GM12878 (cell line): ENCODE measurements around the gene ERC1. TPM values are rescaled to one million over a fixed set of nuclear protein-coding genes. Genes with fewer than 3 reads are reported as not detected.
A peak's percentile ranks its signal among the peaks of the same experiment; 100 is the strongest.

Experiments used
- ATAC-seq: fragments of 200-7000 bp; cut with Tn5 transposase; 3 replicates; pipeline ENCODE4 v1.9.1; 2020; ENCODE audit warnings: mild to moderate bottlenecking, moderate library complexity
- BruUV-seq: library from RNA; stranded (reverse); fragments of 400-500 nt; replicated peaks from 2 replicates; lab custom pipeline; 2021; lab: Mats Ljungman, UMichigan
- CTCF ChIA-PET: fragments of 300-600 bp; sonication (Branson Sonifier 250); formaldehyde crosslinking; extraction: SDS; loops from one replicate; lab custom pipeline; 2021; ENCODE audit warnings: inconsistent platforms; lab: Yijun Ruan, JAX
- POLR2A ChIA-PET: fragments of 350-600 bp; formaldehyde crosslinking; extraction: SDS; loops from one replicate; lab custom pipeline; 2021; ENCODE audit warnings: inconsistent platforms; lab: Charles Lee
- RAD21 ChIA-PET: fragments of 300-600 bp; sonication (Branson Sonifier 250); formaldehyde crosslinking; loops from one replicate; lab custom pipeline; 2023; ENCODE audit warnings: antibody characterized with exemption; ENCODE audit not compliant: unreplicated experiment; lab: Charles Lee
- SMC1A ChIA-PET: fragments of 300-600 bp; sonication (Branson Sonifier 250); formaldehyde crosslinking; loops from one replicate; lab custom pipeline; 2023; ENCODE audit not compliant: unreplicated experiment, uncharacterized antibody; lab: Charles Lee
- DNase-seq: peaks from one replicate; pipeline ENCODE4 v3.0.0-alpha.2; 2011; ENCODE audit warnings: low read depth, low spot score
- FAIRE-seq: peaks from 3 replicates; lab custom pipeline; 2011; peaks lifted over from hg19 to GRCh38; lab: Jason Lieb, UNC
- H2AFZ ChIP-seq: 2 replicates; pipeline ENCODE4 v1.6.0; 2011; ENCODE audit warnings: low read depth, low read length, control low read depth; ENCODE audit not compliant: control insufficient read depth
- H3K27ac ChIP-seq: 2 replicates; pipeline ENCODE4 v1.5.1; 2011; ENCODE audit warnings: control low read depth; ENCODE audit not compliant: control insufficient read depth, insufficient read depth
- H3K27me3 ChIP-seq, 2 experiments: replicated peaks in 1 of 2; 2 replicates each; pipeline versions ENCODE4 v1.6.0 to v1.6.1; 2011; ENCODE audit warnings: low read length in 1 of 2; ENCODE audit not compliant: control insufficient read depth in 2 of 2, insufficient read depth in 2 of 2
- H3K36me3 ChIP-seq, 2 experiments: 2 replicates each; pipeline ENCODE4 v1.5.1; 2011; ENCODE audit warnings: low read length in 1 of 2; ENCODE audit not compliant: control insufficient read depth in 2 of 2, insufficient read depth in 2 of 2
- H3K4me1 ChIP-seq: 2 replicates; pipeline ENCODE4 v1.6.1; 2011; ENCODE audit warnings: mild to moderate bottlenecking, low read length, moderate library complexity, mixed read lengths; ENCODE audit not compliant: control insufficient read depth, insufficient read depth
- H3K4me2 ChIP-seq: 2 replicates; pipeline ENCODE4 v1.6.0; 2011; ENCODE audit warnings: control low read depth; ENCODE audit not compliant: control insufficient read depth, insufficient read depth
- H3K4me3 ChIP-seq: fragments of 200-600 bp; sonication (generic); 2 replicates; pipeline ENCODE4 v1.5.1; 2016
- H3K79me2 ChIP-seq: 2 replicates; pipeline ENCODE4 v1.6.0; 2011; ENCODE audit warnings: low read length; ENCODE audit not compliant: control insufficient read depth, insufficient read depth
- H3K9ac ChIP-seq: 2 replicates; pipeline ENCODE4 v1.8.0; 2011; ENCODE audit warnings: low read length, control low read depth, mixed read lengths; ENCODE audit not compliant: control insufficient read depth, insufficient read depth
- H3K9me3 ChIP-seq: replicated peaks from 3 replicates; pipeline ENCODE4 v1.5.1; 2011; ENCODE audit warnings: mild to moderate bottlenecking, low read length; ENCODE audit not compliant: control insufficient read depth, insufficient read depth
- H4K20me1 ChIP-seq: 2 replicates; pipeline ENCODE4 v1.6.0; 2011; ENCODE audit not compliant: control insufficient read depth, insufficient read depth
- BCLAF1 ChIP-seq: fragments of 450-650 bp; IDR thresholded peaks from 2 replicates; pipeline ENCODE4 v1.6.1; 2017; ENCODE audit warnings: antibody characterized with exemption, mild to moderate bottlenecking, moderate library complexity
- BHLHE40 ChIP-seq, 2 experiments: fragments of 450-650 bp in 1 of 2; IDR thresholded peaks; 2 replicates each; pipeline ENCODE4 v1.6.1; 2011 to 2017; ENCODE audit warnings: low read depth in 2 of 2, borderline replicate concordance in 1 of 2, improper control_type of control experiment in 1 of 2, low read length in 1 of 2, mild to moderate bottlenecking in 1 of 2
- DPF2 ChIP-seq: fragments of 450-650 bp; IDR thresholded peaks from 2 replicates; pipeline ENCODE4 v1.6.1; 2017; ENCODE audit warnings: mild to moderate bottlenecking
- HDAC2 ChIP-seq: fragments of 200-600 bp; sonication (generic); IDR thresholded peaks from 2 replicates; pipeline ENCODE4 v1.6.1; 2017
- JUND ChIP-seq: IDR thresholded peaks from 2 replicates; pipeline ENCODE4 v1.6.1; 2012; ENCODE audit warnings: low read depth, mild to moderate bottlenecking, low read length, improper control_type of control experiment, moderate library complexity
- MTA2 ChIP-seq: fragments of 450-650 bp; IDR thresholded peaks from 2 replicates; pipeline ENCODE4 v1.6.1; 2016; ENCODE audit warnings: low read depth, mild to moderate bottlenecking, moderate library complexity
- MYC ChIP-seq: IDR thresholded peaks from 2 replicates; pipeline ENCODE4 v1.6.1; 2011; ENCODE audit warnings: mild to moderate bottlenecking, low read length, moderate library complexity, inconsistent platforms; ENCODE audit not compliant: insufficient read depth, insufficient replicate concordance, insufficient read length, severe bottlenecking
- NFIC ChIP-seq: IDR thresholded peaks from 2 replicates; pipeline ENCODE4 v1.6.1; 2012; ENCODE audit warnings: low read depth, mild to moderate bottlenecking, inconsistent platforms, low read length, moderate library complexity
- NFXL1 ChIP-seq: fragments of 450-650 bp; IDR thresholded peaks from 2 replicates; pipeline ENCODE4 v1.6.1; 2017; ENCODE audit warnings: antibody characterized with exemption, mild to moderate bottlenecking, borderline replicate concordance
- POLR2A ChIP-seq: IDR thresholded peaks from 2 replicates; pipeline ENCODE4 v1.6.1; 2011; ENCODE audit warnings: low read depth, mild to moderate bottlenecking, low read length
- STAT1 ChIP-seq: fragments of 450-650 bp; conservative IDR thresholded peaks from 2 replicates; pipeline ENCODE4 v1.6.1; 2014; ENCODE audit warnings: antibody characterized with exemption, mild to moderate bottlenecking
- TAF1 ChIP-seq: IDR thresholded peaks from 2 replicates; pipeline ENCODE4 v1.6.1; 2011; ENCODE audit warnings: mild to moderate bottlenecking, low read depth, low read length, borderline replicate concordance
- TCF7 ChIP-seq: IDR thresholded peaks from 2 replicates; pipeline ENCODE4 v1.6.1; 2014; ENCODE audit warnings: antibody characterized with exemption, borderline replicate concordance
- USF1 ChIP-seq: IDR thresholded peaks from 2 replicates; pipeline ENCODE4 v1.6.1; 2011; ENCODE audit warnings: borderline replicate concordance, low read depth, mild to moderate bottlenecking, moderate library complexity, mixed read lengths, low read length; ENCODE audit not compliant: insufficient read depth; ENCODE audit errors: extremely low read length
- YBX1 ChIP-seq: fragments of 450-650 bp; IDR thresholded peaks from 2 replicates; pipeline ENCODE4 v1.6.1; 2016; ENCODE audit warnings: antibody characterized with exemption
- ZNF24 ChIP-seq: fragments of 450-650 bp; IDR thresholded peaks from 2 replicates; pipeline ENCODE4 v1.6.1; 2017; ENCODE audit warnings: antibody characterized with exemption, mild to moderate bottlenecking
- ZZZ3 ChIP-seq: IDR thresholded peaks from 2 replicates; pipeline ENCODE4 v1.6.1; 2011; ENCODE audit warnings: low read depth; ENCODE audit not compliant: control insufficient read depth, insufficient read length
- WGBS: methylation state at CpG from one replicate; pipeline ENCODE4 v1.1.6; 2016; ENCODE audit warnings: low lambda C conversion rate; ENCODE audit not compliant: insufficient replicate concordance, insufficient coverage; ENCODE audit errors: missing lambda C conversion rate; 5-methylcytosine and 5-hydroxymethylcytosine counted together
- in situ Hi-C: fragments of 300-500 bp; cut with MboI; formaldehyde crosslinking; loops from 9 replicates; pipeline ENCODE4 v1.14.3; 2018; ENCODE audit warnings: mixed read lengths
- intact Hi-C: fragments of 100-400 bp; cut with micrococcal nuclease; formaldehyde crosslinking; loops from one replicate; pipeline ENCODE4 v1.14.2; 2022; ENCODE audit not compliant: unreplicated experiment
- polyA plus RNA-seq, 11 experiments: library from polyadenylated mRNA; depleted of rRNA in 4 of 11; unstranded in 6 of 11; stranded (reverse) in 5 of 11; fragments of >200 nt; fragmentation: Nextera tagmentation in 4 of 11; fragmentation: Illumina TruSeq in 1 of 11; extraction: Ambion mirVana in 4 of 11; extraction: Trizol in 1 of 11; gene quantifications; 1 replicate in 1 of 11; 2 replicates in 10 of 11; pipeline versions ENCODE4 v1.2.1 to v1.2.3, GENCODE V29; 2011 to 2016; ENCODE audit warnings: inconsistent platforms in 2 of 11, missing spikeins in 2 of 11, low read depth in 1 of 11
- total RNA-seq, 4 experiments: library from RNA; depleted of rRNA in 3 of 4; stranded (reverse); fragments of >200 nt in 3 of 4; fragmentation: Illumina TruSeq in 1 of 4; extraction: Trizol in 1 of 4; gene quantifications; 2 replicates each; pipeline versions ENCODE4 v1.2.1 to v1.2.3, GENCODE V29; 2013 to 2021

ERC1 gene
- total and polyA plus RNA-seq, 10 of the 15 experiments (the other 5 are each of a cell fraction or from before 2014, with no cell fraction given) = 0.75 to 8.0 (median 5.0) TPM

GRCh38 chr12:1234073-1234472, 243.1 kb downstream of the ERC1 start:
- in situ Hi-C loops = no loop called here
- intact Hi-C loops = no loop called here
- ChIA-PET CTCF (no interaction called here), RAD21 (no interaction called here), SMC1A (no interaction called here), POLR2A (no interaction called here)
- no peak overlapping the region for H2AFZ ChIP-seq
- WGBS = 65% methylated on average over 2 of the region's 2 CpGs
- ATAC-seq (no peak), DNase-seq (no peak), FAIRE-seq (peak; percentile 13)
- H3K4me3 ChIP-seq = no peak overlapping the region
- H3K27me3 ChIP-seq = no peaks in the 10 kb centered on the region
- TF ChIP-seq TCF7 (no peak), JUND (no peak), MYC (no peak), BHLHE40 (IDR thresholded peaks at IDR 0.05; ENCODE audit: borderline replicate concordance in 1 of 2, low read depth in 2 of 2, low read length in 1 of 2) (no peak), DPF2 (no peak)
- H3K36me3 ChIP-seq = no peaks in the 10 kb centered on the region
- H3K9me3 ChIP-seq = no peaks in the 10 kb centered on the region
- no peak overlapping the region for H3K4me2 ChIP-seq
- H3K4me1 ChIP-seq = no peaks in the 10 kb centered on the region
- H3K9ac ChIP-seq = no peak overlapping the region
- H3K79me2 ChIP-seq = no peaks in the 10 kb centered on the region
- H3K27ac ChIP-seq = no peak overlapping the region
- no peaks in the 10 kb centered on the region for H4K20me1 ChIP-seq
- no TSS peak for BruUV-seq

- Histone ChIP-seq H4K20me1 (no peaks in the 10 kb centered on the region), H3K27me3 (no peaks in the 10 kb centered on the region), H3K9ac (no peak overlapping the region), H3K4me1 (no peaks in the 10 kb centered on the region), H2AFZ (no peak overlapping the region), H3K27ac (no peak overlapping the region), H3K79me2 (no peaks in the 10 kb centered on the region), H3K36me3 (no peaks in the 10 kb centered on the region), H3K4me2 (no peak overlapping the region), H3K4me3 (no peak overlapping the region), H3K9me3 (no peaks in the 10 kb centered on the region)
- ATAC-seq (no peak), DNase-seq (no peak), FAIRE-seq (peak; percentile 72)
- ChIA-PET POLR2A (no interaction called here), RAD21 (no interaction called here), CTCF (interaction anchor here (1.6 to 1.7 kb wide), 2 partner anchors 11 to 129 kb away, joined by 4 to 5 read pairs; no protein-coding TSS in a partner anchor), SMC1A (no interaction called here)
- BruUV-seq = no TSS peak
- whole genome bisulfite sequencing = 32% methylated on average over 2 of the region's 2 CpGs
- in situ Hi-C loops (no loop called here), intact Hi-C loops (no loop called here)
- TF ChIP-seq ZNF24 = no peak
- TF ChIP-seq NFXL1 = no peak
- TF ChIP-seq YBX1 = no peak
- TF ChIP-seq BCLAF1 = no peak
- no peak for TF ChIP-seq POLR2A
- no peak for TF ChIP-seq TAF1
- TF ChIP-seq HDAC2 = no peak
- no peak for TF ChIP-seq USF1
- no peak for TF ChIP-seq STAT1
- TF ChIP-seq MTA2 = no peak
- no peak for TF ChIP-seq NFIC
- no peak for TF ChIP-seq ZZZ3
Measured at GRCh38 chr12:1246637-1247036, 255.6 kb downstream of the ERC1 start.
